ENCODE measurements around the gene LSM14A.

The LSM14A gene

GRCh38 chr19:34134190-34135053 is 37.9 kb upstream of the LSM14A start:
- no peak for TF ChIP-seq CTCF (conservative IDR thresholded peaks at IDR 0.05)
- peak overlapping the region; percentile 92 for H3K27ac ChIP-seq

GRCh38 chr19:34135054-34135800 is 37.1 kb upstream of the LSM14A start:
- H3K27ac ChIP-seq: peak overlapping the region; percentile 92
- TF ChIP-seq CTCF (conservative IDR thresholded peaks at IDR 0.05): no peak

GRCh38 chr19:34135821-34136611 is 36.3 kb upstream of the LSM14A start:
- H3K27ac ChIP-seq: no peak overlapping the region

GRCh38 chr19:34141025-34141424 is 31.3 kb upstream of the LSM14A start:
- no peak for TF ChIP-seq CTCF (conservative IDR thresholded peaks at IDR 0.05)
- H3K27ac ChIP-seq: no peak overlapping the region

More at GRCh38 chr19:34135821-34136611, 36.3 kb upstream of the LSM14A start:
- TF ChIP-seq CTCF (conservative IDR thresholded peaks at IDR 0.05): no peak

- TF ChIP-seq CTCF (conservative IDR thresholded peaks at IDR 0.05): no peak
- H3K27ac ChIP-seq: no peak overlapping the region
Observed at GRCh38 chr19:34142440-34142839, 29.9 kb upstream of the LSM14A start.

- peak; percentile 96 for TF ChIP-seq CTCF (conservative IDR thresholded peaks at IDR 0.05)
- no peak overlapping the region for H3K27ac ChIP-seq
Observed at GRCh38 chr19:34145741-34146202, 26.5 kb upstream of the LSM14A start.

Measured in VCaP (cell line).